DND-41 (cell line): Measurements from ENCODE around the gene OASL.

ENCODE experiments used
- EZH2 ChIP-seq: IDR thresholded peaks from 3 replicates; pipeline ENCODE4 v1.6.1; 2012; ENCODE audit warnings: borderline replicate concordance, low read depth, mild to moderate bottlenecking, moderate library complexity, low read length, inconsistent platforms; ENCODE audit not compliant: severe bottlenecking
- TF ChIP-seq, protein P1 (sequence below): IDR thresholded peaks from 2 replicates; pipeline ENCODE4 v1.5.1; 2012; ENCODE audit warnings: borderline replicate concordance, low read length, moderate library complexity, mild to moderate bottlenecking; ENCODE audit not compliant: poor library complexity, severe bottlenecking; ENCODE audit errors: extremely low read depth

DNA sequence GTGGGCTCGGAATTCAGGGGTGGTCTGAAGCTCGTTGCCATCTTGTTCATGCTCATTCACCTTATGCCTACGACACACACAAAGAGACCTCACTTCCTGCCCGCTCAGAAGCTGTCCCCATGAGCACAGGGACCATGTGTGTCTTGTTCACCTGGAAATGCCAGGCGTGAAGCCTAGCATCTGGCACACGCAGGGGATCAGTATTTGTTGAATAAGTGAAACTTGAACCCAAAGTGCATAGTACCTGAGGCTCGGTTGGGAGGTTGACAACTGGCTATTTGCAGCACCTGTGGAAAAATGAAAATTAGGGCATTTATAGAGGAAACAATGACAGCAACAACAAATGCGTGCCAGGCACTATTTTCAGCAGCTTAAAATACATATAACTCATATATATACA, 28.2 kb downstream of the OASL start:
- TF ChIP-seq, protein P1, sequence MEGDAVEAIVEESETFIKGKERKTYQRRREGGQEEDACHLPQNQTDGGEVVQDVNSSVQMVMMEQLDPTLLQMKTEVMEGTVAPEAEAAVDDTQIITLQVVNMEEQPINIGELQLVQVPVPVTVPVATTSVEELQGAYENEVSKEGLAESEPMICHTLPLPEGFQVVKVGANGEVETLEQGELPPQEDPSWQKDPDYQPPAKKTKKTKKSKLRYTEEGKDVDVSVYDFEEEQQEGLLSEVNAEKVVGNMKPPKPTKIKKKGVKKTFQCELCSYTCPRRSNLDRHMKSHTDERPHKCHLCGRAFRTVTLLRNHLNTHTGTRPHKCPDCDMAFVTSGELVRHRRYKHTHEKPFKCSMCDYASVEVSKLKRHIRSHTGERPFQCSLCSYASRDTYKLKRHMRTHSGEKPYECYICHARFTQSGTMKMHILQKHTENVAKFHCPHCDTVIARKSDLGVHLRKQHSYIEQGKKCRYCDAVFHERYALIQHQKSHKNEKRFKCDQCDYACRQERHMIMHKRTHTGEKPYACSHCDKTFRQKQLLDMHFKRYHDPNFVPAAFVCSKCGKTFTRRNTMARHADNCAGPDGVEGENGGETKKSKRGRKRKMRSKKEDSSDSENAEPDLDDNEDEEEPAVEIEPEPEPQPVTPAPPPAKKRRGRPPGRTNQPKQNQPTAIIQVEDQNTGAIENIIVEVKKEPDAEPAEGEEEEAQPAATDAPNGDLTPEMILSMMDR, result no peak
- TF ChIP-seq EZH2, result no peak
